SKM-1 (cell line): ENCODE results near the gene SLC17A9.
A peak's percentile ranks its signal among the peaks of the same experiment; 100 is the strongest.
"Not testable (repeated sequence)": the region's sequence is repeated elsewhere in the genome, so short reads cannot be mapped to it uniquely, and the experiment has no call there.

ENCODE experiments used
- DNase-seq: peaks from one replicate; lab custom pipeline; 2025; ENCODE audit not compliant: unreplicated experiment; lab: John Stamatoyannopoulos, UW

SLC17A9 gene

DNA sequence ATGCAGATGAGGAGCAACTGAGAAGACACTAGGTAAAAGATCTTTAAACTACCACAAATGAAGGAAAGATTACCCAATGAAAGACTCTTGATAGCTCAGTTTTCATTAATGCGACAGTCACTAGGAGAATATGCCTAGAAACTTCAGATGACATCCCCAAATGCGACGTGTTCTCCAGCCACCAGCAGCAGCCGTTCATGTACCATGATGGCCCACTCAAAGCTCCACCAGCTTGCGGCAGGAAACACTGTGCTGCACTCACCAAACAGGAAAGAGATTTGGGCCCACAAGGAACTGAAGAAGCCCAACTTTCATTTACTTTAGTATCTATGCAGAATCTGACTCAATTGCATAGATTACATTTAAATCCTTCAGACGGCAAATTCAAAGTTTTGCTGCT is 33.7 kb upstream of the SLC17A9 start:
- no peak for DNase-seq

DNA sequence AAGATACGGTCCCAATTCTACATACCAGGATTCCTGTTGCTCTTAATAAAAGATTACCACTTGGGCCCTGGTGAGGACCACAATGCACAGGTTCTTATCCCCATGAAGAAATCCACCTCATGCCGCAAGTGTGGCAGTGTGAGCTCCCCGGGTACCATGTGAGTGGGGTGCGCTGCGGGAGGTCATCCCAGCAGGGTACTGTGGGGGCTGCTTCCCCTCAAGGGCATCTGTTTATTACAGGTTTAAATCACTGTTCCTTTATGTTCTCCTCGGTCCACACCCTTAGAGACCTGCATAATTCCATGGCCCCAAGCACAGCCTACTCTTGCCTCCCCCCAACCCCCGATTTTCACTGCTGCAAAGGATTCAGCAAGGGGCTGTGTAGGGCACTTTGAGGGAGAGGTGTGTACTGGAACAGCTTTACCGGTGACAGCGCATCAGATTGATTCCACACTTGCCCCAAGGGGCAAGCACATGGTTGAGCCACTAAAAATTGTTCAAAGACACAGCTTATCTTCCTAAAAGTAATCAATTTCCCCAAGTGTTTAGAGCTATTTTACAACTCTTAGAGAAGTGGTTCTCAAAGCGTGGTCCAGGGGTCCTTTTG is 32.4 kb upstream of the SLC17A9 start:
- no peak for DNase-seq

DNA sequence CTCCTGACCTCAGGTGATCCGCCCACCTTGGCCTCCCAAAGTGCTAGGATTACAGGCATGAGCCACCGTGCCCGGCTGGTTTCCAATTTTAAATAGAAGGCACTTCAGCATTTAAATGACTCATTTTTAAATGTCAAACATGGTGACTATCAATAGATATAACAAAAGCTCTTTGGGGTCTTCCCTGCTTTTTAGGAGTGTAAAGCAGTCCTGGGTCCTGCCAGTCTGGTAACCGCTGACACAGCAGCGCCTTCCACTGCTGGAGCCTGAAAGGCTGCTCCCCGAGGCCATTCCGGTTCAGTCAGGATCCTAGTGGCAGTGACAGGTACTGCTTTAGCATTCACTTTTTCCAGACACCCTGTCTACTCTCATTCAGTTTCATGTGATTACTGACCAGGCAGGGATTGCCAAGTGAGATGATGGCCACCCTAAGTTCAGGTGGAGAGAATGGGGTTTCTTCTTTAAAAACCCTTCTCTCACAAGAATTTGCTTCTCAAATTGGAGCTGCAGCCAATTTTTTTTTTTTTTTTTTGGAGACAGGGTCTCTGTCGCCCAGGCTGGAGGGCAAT is 31.3 kb upstream of the SLC17A9 start:
- DNase-seq = peak; percentile 31

DNA sequence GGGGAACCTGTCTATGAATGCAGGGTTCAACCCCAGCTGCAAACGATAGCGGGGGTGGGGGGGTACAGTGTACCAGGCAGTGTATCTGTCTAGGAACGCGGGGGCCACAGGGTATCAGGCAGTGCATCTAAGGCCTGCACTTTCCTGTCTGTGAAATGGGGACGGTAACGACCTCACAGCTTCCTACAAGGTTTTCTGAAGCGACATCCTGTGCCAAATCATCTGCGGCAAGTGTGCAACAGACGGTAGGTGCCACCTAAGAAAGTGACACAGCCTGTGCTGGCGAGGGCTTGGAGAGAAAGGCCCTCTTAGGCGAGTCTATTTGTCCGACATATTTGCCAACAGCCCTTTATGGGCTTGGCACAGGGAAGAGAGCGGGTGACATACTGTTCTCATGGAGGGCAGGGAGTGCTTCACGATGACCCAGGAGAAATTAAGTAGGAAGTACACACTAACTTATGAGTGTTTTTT is 30.0 kb upstream of the SLC17A9 start:
- no peak for DNase-seq

DNA sequence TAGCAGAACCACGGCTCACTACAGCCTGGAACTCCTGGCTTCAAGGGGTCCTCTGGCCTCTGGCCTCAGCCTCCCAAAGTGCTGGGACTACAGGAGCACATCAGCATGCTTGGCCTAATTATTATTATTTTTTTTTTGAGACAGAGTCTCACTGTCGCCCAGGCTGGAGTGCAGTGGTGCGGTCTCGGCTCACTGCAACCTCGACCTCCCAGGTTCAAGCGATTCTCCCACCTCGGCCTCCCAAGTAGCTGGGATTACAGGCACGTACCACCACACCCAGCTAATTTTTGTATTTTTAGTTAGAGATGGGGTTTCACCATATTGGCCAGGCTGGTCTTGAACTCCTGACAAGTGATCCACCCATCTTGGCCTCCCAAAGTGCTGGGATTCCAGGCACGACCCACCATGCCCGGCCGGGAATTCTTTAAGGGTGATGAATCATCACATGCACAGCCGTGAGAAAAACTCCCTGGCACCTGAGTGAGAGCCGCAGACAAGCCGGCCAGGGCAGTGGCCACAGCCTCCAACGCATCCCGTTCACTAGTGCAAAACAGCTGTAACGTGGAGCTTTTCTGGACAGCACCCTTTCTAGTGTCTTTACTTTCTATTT is 29.3 kb upstream of the SLC17A9 start:
- not testable (repeated sequence) for DNase-seq

DNA sequence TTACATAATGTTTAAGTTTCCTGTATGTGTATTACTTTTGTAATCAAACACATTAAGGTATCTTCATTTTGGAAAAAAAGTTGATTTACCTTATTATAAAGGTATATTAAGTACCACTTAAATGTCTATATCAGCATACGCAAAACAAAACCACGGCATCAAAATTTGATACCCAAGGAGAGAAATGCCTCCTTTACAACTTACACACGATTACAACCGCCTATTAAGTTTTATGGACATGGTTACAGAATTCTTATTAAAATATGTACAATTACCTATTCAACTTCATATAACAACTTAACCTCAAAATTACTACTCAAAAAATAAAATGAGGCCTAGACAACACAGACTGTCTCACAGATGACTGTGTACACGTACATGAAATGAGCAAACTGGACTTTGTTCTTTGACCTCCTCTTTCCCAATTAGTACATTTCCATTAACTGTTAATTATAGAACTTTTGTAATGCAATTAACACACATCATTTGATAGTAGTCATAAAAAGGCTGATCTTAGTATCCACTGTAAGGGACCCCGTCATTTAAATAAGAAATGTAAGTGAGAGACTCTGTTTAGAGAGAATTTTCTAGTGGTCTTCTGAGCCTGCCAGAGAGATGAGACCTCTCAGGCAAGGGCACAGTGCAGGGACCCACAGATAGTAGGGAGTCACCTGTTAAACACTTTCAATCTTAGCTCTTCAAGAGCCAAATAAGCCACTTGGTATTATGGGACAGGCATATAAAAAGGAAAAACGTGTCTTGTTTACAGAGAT is 28.7 kb upstream of the SLC17A9 start:
- DNase-seq = no peak

DNA sequence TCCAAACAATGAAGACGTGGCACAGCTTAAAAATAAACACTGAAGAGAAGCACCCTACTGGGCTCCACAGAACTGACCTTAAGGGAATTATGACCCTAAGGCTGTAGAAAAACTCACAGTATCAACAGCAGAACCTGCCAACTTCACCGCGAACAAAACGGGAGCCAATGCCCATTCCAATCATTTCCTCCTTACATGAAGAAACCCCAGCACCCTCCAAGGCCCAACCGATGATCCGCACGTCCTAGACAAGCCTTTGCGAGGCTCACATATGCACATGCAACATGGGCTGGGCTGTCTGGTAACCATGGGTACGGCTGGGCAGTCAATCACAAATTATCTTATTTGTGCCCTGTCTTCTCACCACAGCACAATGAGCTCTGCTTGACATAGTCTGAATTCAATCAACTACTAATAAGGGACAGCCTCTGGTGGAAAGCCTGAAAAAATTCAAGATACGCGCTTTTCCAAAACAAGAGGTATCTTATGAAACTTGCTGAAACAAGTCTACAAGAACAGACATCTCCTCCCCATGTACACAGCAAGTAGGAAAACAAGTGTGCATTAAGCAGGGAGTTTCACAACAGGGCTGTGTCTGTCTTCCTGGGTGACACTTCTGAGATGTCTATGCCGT is 27.9 kb upstream of the SLC17A9 start:
- no peak for DNase-seq

DNA sequence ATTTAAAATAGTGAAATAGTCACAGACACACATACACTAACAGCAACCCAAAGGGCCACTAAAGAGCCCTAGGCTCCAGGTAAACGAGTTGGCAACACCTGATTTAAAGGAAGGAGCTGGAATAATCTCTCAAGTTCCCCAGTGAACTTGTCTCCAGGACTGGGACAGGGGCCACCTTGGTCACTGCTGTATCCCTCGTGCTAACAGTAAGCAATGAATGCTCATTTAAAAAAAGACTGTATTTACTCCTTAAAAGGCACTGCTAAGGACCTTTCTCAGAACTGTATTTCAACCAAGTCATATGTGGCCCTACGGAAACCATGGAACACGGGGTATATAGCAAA is 27.5 kb upstream of the SLC17A9 start:
- no peak for DNase-seq

DNA sequence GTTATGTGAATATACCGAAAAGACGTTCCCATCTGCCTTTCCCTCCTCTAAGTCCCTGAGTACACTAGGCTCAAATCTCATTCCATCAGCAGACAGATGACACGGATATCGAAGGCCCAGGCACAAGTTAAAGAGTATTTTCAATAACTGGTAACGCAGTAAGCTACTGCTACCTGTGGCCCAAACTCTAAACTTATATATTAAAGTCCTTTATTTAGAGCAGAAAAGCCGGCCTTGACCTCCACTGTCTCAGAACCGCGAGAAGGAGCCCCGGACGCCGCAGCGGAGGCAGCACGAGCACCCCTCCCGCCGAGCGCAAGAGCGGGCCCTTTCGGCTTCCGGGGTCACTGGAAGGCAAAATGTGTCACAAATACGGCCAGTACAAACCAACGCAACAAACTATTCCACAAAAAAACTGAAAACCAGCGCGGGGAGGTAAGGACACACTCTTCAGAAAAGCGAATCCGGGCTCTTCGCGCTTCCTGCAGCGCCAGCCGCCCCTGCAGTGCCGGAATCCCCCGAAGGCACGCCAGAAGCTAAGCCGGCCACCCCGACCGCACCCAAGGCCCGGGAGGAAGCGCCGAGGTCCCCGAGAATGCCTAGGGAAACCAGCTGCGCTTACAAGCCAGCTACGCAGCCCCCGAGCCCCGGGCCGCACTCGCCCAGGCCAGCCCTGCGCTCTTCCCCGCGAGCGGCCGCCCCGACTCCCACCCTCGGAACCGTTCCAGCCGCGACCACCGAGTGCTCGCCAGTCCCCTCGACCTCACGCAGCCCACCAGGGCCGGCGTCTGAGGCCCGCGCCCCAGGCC is 26.9 kb upstream of the SLC17A9 start:
- DNase-seq = no peak

DNA sequence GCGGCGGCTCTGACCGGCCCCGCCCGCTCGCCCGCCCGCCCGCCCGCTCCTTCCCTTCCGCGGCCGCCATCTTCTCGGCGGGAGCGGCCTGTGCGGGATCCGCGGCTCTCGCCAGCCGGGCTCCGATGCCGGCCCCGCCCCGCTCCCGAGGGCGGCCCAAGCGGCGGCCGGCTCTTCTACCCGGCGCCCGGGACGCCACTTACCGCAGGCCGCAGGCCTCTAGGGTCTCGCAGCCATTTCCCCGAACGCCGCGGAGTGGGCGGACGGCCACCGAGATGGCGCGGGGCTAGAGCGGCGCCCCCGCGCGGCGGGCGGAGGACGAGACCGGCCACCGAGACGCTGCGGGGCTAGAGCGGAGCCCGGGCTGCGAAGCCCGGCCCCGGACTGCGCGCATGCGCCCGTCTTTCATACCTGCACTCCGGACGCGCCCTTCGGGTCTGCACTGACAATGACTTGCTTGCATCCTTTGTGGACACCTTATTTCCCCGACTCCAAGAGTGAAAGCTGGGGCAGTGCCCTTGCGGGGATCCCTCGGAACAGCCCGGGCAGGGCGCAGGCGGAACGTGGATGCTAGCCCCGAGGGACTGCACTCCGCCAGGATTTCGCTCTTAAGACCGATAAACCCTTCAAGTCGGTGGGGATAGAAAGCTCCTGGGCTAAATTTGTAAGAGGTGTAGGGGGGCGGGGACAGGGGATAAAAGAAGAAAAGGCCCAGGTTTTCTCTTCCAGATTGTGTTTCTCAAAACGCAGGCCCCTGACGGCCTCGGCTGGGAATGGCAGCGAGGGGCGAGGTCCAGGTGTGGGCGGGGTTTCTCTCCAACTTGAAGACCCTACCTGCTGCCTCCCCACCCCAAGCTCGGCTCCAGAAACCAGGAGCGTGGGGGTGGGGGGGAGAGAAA is 26.0 kb upstream of the SLC17A9 start, which contains the start of gene DIDO1:
DIDO1 (minus strand) TSS at position 277 of the 899 bp plus-strand sequence.
- peak; percentile 83 for DNase-seq

DNA sequence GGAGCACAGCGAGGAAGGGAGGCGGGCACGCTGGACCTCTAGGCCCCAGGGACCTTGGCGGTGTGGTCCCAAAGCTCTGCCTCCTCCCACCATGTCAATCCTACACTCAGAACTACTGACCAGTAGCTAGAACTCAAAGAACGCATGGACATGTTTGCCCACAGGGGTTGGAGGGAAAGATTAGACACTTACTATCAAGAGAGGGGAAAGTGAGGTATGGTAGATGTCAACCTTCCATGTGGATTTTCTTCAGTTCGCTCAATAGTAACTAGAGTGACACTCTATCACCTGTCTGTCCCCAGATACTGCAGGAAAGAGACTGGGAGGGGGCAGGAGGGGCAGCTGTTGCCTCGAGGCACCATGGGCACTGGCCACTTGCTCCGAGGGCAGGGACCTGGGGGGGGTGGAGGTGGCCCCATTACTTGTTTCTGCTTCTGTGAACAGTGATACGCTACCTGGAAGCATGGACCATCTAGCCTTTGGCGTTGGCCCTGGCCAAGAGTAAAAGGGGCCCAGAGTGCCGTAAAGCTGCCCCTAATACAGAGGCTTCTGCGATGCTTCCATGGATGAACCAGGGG is 25.3 kb upstream of the SLC17A9 start:
- no peak for DNase-seq

DNA sequence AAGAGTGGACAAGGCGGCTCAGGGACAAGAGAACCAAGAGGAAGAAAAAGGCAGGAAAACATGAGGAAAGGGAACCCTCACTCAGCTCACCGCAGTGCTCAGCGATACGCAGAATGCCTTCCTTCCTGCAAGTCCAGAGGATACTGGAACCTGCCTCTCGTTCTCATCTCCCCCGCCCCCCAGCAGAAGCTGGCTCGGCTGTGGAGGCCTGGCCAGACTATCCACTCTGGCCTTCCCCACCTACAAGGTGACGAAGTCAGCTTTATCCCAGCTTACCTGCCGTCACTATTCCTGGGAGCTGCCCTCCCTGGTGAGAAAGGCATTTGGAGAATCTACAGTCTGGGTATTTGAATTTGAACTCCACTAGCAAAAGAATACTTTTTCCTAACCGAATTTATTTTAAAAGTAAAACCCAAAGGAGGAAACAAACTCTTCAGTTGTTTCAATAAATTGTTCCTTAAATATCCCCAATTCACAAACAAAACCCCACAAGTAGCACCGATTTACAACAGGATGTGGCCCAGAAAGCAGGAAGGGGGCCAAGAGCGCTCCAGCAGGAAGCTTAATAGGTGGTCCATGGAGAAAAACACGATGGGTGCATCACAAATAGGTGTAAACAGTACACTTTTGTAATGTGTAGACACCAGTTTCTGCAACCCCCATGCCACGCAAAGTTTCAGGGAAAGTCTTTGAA is 24.1 kb upstream of the SLC17A9 start:
- no peak for DNase-seq

DNA sequence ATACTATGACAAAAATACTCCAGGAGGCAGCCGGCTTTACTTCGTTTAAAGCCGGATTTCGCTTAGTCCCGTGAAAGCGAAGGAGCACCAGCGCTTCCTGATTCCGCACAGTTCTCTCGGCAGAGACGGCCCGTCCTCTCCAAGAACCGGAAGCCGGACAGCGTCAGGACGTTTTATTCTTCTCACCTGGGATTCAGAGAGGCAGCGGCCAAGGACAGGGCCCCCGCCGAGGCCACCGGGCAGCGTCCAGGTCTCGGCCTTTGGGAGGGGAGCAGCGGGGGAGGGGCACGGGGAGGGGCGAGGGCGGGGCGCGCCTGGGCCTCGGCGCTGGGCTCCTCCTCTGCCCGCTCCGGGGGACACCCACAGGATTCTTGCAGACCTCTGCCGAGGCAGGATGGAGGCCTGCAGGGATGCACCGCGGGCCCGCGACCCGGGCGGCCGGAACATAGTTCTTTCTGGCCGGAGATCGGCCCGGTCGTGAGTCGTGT is 23.4 kb upstream of the SLC17A9 start:
- no peak for DNase-seq

DNA sequence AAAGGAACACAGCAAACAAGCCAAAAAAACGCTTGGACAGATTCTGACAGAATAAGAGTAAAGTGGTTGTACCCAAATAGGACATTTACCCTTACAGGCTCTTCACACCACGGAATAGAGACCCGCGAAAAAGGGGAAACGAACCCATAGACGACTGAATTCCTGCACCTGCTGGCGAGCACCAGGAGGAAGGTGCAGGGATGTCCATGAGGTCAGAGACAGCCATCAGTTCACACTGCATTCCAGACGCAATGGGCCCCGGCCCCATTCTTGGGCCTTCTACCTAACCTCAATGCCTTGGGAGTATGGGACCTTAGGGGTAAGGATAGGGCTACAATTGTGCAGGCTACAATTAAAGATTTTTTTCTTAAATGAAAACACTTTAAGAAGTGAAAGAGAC is 21.0 kb upstream of the SLC17A9 start:
- DNase-seq = no peak

DNA sequence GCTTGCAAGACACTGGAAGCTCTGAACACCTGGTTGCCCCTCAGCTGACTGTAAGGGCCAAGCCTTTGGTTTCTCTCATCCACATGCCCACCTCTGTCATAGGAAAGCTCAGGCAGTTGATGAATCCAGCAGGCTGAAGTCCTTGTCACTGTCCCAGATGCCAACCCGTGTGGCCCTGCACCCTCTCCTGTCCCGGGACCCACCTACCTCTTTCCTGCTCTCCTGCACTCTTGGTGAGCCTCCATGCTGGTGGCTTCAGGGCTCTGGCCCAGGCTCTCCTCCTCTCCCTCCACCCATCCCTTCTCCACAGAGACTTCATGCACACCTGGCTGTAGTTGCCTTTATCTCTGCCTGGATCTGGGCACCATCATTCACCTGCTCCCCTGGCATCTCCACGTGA is 18.5 kb upstream of the SLC17A9 start:
- no peak for DNase-seq

DNA sequence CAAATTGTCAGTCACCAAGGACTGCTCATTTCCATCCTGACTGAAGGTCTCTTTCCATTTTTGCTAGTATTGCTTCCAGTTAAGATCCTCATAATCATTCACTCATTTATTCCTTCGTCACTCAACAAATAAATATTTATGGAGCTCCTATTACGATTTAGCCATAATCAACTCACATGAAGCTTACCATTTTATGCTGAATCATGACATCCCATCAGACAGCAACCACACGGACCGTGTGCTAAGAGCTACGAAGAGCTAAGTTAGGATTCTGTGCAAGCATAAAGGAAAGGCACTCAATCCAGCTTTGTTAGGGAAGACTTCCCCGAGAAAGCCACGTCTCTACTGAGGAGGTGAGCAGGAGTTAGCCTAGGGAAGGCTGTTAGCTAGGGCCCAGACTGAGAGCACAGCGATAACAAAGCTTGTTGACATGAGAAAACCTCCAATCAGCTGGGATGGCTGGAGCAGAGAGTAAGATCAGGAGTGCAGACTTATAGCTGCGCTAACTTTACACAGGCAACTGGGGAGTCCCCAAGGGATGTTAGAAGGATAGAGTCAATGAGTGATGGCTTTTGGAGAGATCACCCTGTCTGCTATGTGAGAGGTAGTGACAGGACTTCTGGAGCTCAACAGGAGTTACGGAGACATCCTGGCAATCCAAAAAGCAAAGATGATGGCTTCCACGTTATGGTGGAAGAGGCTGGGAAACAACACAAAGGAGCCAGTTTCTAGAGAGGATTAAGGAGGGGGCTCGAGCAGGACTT is 17.1 kb upstream of the SLC17A9 start:
- no peak for DNase-seq

DNA sequence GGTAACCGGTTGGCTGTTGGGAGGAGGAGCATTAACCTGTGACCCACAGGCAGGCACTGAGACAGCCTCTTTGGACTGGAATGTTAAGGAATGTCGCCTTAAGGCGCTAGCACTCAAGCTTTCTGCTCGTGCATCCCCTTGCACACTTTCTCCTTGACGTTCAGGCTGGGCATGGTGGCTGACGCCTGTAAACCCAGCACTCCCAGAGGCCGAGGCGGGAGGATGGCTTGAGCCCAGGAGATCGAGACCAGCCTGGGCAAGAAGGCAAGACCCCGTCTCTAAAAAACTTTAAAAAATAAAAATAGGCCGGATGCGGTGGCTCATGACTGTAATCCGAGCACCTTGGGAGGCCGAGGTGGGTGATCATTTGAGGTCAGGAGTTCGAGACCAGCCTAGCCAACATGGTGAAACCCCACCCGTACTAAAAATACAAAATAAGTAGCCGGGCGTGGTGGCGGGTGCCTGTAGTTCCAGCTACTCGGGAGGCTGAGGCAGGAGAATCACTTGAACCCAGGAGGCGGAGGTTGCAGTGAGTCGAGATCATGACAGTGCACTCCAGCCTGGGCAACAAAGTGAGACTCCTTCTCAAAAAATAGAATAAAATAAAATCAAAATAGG is 16.4 kb upstream of the SLC17A9 start:
- no peak for DNase-seq
